CD14-positive monocyte (primary cell): ENCODE data around the gene MEX3A. TPM values are rescaled to one million over a fixed set of nuclear protein-coding genes. Genes with fewer than 3 reads are reported as not detected.
A peak's percentile ranks its signal among the peaks of the same experiment; 100 is the strongest.

Experiments used
- DNase-seq, 3 donors: peaks; one replicate each; pipeline ENCODE4 v3.0.0-alpha.2; 2011 to 2022
- H2AFZ ChIP-seq: 2 replicates; pipeline ENCODE4 v1.6.0; 2012; ENCODE audit warnings: mild to moderate bottlenecking, low read depth, low read length, inconsistent platforms; ENCODE audit not compliant: insufficient read depth, poor library complexity, severe bottlenecking
- H3K27ac ChIP-seq, 2 donors: 1 replicate in 1 of 2; 2 replicates in 1 of 2; pipeline ENCODE4 v1.5.1; 2012 to 2013; ENCODE audit warnings: low read length in 2 of 2, control low read depth in 1 of 2, inconsistent platforms in 1 of 2, low read depth in 1 of 2, mild to moderate bottlenecking in 1 of 2
- H3K27me3 ChIP-seq, 2 donors: one replicate each; pipeline versions ENCODE4 v1.6.0 to v1.6.1; 2011 to 2013; ENCODE audit warnings: low read length in 2 of 2; ENCODE audit not compliant: control insufficient read depth in 2 of 2, insufficient read depth in 2 of 2
- H3K36me3 ChIP-seq, 2 donors: replicated peaks in 1 of 2; 1 replicate in 1 of 2; 2 replicates in 1 of 2; pipeline versions ENCODE4 v1.5.1 to v1.6.1; 2012 to 2013; ENCODE audit warnings: low read length in 2 of 2, control low read depth in 1 of 2, inconsistent platforms in 1 of 2, mild to moderate bottlenecking in 1 of 2; ENCODE audit not compliant: insufficient read depth in 2 of 2, control insufficient read depth in 1 of 2
- H3K4me1 ChIP-seq, 2 donors: 1 replicate in 1 of 2; 2 replicates in 1 of 2; pipeline versions ENCODE4 v1.5.1 to v1.6.1; 2012 to 2013; ENCODE audit warnings: low read length in 2 of 2, control low read depth in 1 of 2, inconsistent platforms in 1 of 2, mild to moderate bottlenecking in 1 of 2, moderate library complexity in 1 of 2; ENCODE audit not compliant: insufficient read depth in 2 of 2, control insufficient read depth in 1 of 2
- H3K4me2 ChIP-seq: replicated peaks from 2 replicates; pipeline ENCODE3; 2012; ENCODE audit warnings: low read length, moderate library complexity, mild to moderate bottlenecking; ENCODE audit not compliant: poor library complexity, severe bottlenecking; ENCODE audit errors: extremely low read depth
- H3K4me3 ChIP-seq, 3 experiments: fragments of 200-600 bp in 1 of 3; sonication (generic) in 1 of 3; replicated peaks in 1 of 3; 1 replicate in 2 of 3; 2 replicates in 1 of 3; pipeline ENCODE4 v1.5.1; 2011 to 2013; ENCODE audit warnings: low read length in 3 of 3, mild to moderate bottlenecking in 3 of 3, control low read depth in 2 of 3, low read depth in 2 of 3, inconsistent platforms in 1 of 3, moderate library complexity in 1 of 3
- H3K79me2 ChIP-seq: 2 replicates; pipeline ENCODE4 v1.6.0; 2012; ENCODE audit warnings: mild to moderate bottlenecking, control low read depth, inconsistent platforms, low read length, moderate library complexity; ENCODE audit not compliant: insufficient read depth
- H3K9ac ChIP-seq: 2 replicates; pipeline ENCODE4 v1.6.0; 2017; ENCODE audit warnings: low read length, mild to moderate bottlenecking; ENCODE audit not compliant: insufficient read depth, poor library complexity, severe bottlenecking
- H3K9me3 ChIP-seq, 2 donors: replicated peaks in 1 of 2; 1 replicate in 1 of 2; 2 replicates in 1 of 2; pipeline versions ENCODE4 v1.5.1 to v1.6.1; 2012 to 2013; ENCODE audit warnings: low read length in 2 of 2, control low read depth in 1 of 2; ENCODE audit not compliant: control insufficient read depth in 1 of 2, insufficient read depth in 1 of 2
- H4K20me1 ChIP-seq: 2 replicates; pipeline ENCODE4 v1.6.0; 2012; ENCODE audit warnings: mild to moderate bottlenecking, low read length, control low read depth, moderate library complexity; ENCODE audit not compliant: insufficient read depth
- H3K27ac Mint-ChIP-seq, 7 donors: one replicate each; pipeline ENCODE4 v1.8.0; 2020; ENCODE audit warnings: mild to moderate bottlenecking in 7 of 7, mixed read lengths in 7 of 7, moderate library complexity in 6 of 7, inconsistent platforms in 2 of 7
- H3K27me3 Mint-ChIP-seq, 3 donors: one replicate each; pipeline ENCODE4 v1.8.0; 2021 to 2022; ENCODE audit warnings: low read depth in 3 of 3, mild to moderate bottlenecking in 3 of 3, mixed read lengths in 3 of 3, moderate library complexity in 3 of 3, inconsistent platforms in 1 of 3
- H3K36me3 Mint-ChIP-seq, 2 donors: one replicate each; pipeline ENCODE4 v1.8.0; 2020; ENCODE audit warnings: mixed read lengths in 2 of 2, inconsistent platforms in 1 of 2, mild to moderate bottlenecking in 1 of 2
- H3K4me1 Mint-ChIP-seq: one replicate; pipeline ENCODE4 v1.8.0; 2020; ENCODE audit warnings: mild to moderate bottlenecking, mixed read lengths
- H3K4me3 Mint-ChIP-seq, 2 donors: one replicate each; pipeline ENCODE4 v1.8.0; 2020; ENCODE audit warnings: mild to moderate bottlenecking in 2 of 2, mixed read lengths in 2 of 2, moderate library complexity in 1 of 2
- H3K9me3 Mint-ChIP-seq, 7 donors: one replicate each; pipeline ENCODE4 v1.8.0; 2020 to 2022; ENCODE audit warnings: mixed read lengths in 7 of 7, mild to moderate bottlenecking in 6 of 7, moderate library complexity in 6 of 7, inconsistent platforms in 2 of 7
- WGBS: methylation state at CpG from one replicate; pipeline ENCODE4 v1.1.5; 2013; ENCODE audit warnings: missing lambda C conversion rate; ENCODE audit not compliant: insufficient coverage; 5-methylcytosine and 5-hydroxymethylcytosine counted together
- intact Hi-C, 2 donors: fragments of 100-400 bp; cut with micrococcal nuclease; formaldehyde crosslinking; loops; one replicate each; pipeline versions ENCODE4 v1.15.0 to v1.15.1; 2023
- polyA plus RNA-seq, 3 donors: library from polyadenylated mRNA; depleted of rRNA in 1 of 3; unstranded in 2 of 3; stranded (reverse) in 1 of 3; fragments of 300-500 nt in 2 of 3; fragments of >200 nt in 1 of 3; fragmentation: Illumina TruSeq in 2 of 3; gene quantifications; 1 replicate in 2 of 3; 2 replicates in 1 of 3; pipeline ENCODE4 v1.2.3, GENCODE V29; 2012 to 2021
- TF ChIP-seq, protein P1 (sequence below): fragments of 200-600 bp; IDR thresholded peaks from one replicate; pipeline ENCODE4 v1.8.0; 2022; ENCODE audit warnings: antibody characterized with exemption, mild to moderate bottlenecking

The MEX3A gene
- polyA plus RNA-seq, 3 donors: not detected

DNA sequence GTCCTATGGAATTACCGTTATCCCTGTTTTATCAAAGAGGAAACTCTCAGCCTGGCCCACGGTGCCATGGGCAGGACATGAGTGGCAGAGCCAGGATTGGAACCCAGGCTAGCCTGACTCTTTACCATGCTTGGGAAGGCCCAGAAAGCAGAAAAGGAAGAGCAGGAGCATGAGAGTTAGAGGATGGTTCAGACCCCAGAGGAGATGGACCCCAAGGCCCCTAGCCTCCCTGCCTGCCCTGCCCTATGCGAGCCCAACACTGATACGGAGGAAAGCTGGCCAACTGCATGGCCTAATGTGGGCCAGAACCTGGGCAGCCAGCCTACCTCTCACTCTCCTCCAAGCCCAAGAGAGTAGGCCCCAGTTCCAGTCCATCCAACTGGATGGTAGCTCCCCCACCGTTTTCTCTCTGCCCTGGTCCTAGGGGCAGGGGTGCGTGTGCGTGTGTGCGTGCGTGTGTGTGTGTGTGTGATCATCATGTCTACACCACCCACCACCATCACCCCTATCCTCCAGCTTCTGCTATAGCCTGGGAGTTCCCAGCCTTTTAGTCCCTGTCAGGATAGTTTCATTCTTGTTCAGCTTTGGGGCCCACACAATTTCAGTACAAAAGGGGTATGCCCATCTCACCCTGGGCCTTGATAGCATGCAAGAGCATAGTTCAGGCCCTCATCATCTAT lies 15.4 kb upstream of the MEX3A start:
- TF ChIP-seq, protein P1, sequence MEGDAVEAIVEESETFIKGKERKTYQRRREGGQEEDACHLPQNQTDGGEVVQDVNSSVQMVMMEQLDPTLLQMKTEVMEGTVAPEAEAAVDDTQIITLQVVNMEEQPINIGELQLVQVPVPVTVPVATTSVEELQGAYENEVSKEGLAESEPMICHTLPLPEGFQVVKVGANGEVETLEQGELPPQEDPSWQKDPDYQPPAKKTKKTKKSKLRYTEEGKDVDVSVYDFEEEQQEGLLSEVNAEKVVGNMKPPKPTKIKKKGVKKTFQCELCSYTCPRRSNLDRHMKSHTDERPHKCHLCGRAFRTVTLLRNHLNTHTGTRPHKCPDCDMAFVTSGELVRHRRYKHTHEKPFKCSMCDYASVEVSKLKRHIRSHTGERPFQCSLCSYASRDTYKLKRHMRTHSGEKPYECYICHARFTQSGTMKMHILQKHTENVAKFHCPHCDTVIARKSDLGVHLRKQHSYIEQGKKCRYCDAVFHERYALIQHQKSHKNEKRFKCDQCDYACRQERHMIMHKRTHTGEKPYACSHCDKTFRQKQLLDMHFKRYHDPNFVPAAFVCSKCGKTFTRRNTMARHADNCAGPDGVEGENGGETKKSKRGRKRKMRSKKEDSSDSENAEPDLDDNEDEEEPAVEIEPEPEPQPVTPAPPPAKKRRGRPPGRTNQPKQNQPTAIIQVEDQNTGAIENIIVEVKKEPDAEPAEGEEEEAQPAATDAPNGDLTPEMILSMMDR: no peak
- Histone ChIP-seq H3K4me2 (no peak overlapping the region), H3K4me1 (peaks cover 11 to 20% of the 10 kb centered on the region in 2 donors), H2AFZ (no peak overlapping the region), H3K27ac (peak overlapping the region in 1 of 2 donors; percentile 30), H3K79me2 (no peaks in the 10 kb centered on the region), H3K9ac (peak overlapping the region; percentile 41), H4K20me1 (no peaks in the 10 kb centered on the region), H3K27me3 (peaks cover 59 to 100% of the 10 kb centered on the region in 2 donors), H3K36me3 (no peaks in the 10 kb centered on the region), H3K9me3 (peaks cover 0 to 4% of the 10 kb centered on the region in 2 donors), H3K4me3 (no peak overlapping the region)
- Mint-ChIP-seq H3K36me3 (peaks cover 7 to 16% of the 10 kb centered on the region in 2 donors), H3K27ac (peak overlapping the region; percentile 78 to 97 (median 94)), H3K4me3 (peak overlapping the region; percentile 16 to 85), H3K4me1 (peaks cover 24% of the 10 kb centered on the region), H3K27me3 (peaks cover 91 to 99% (median 99%) of the 10 kb centered on the region in 3 donors), H3K9me3 (peaks cover 0 to 15% (median 2%) of the 10 kb centered on the region in 7 donors)
- peak in 1 of 3 donors; percentile 42 for DNase-seq
- intact Hi-C loops: loop anchor here (2.0 to 10.0 kb wide), 3 partner anchors 29 to 67 kb away; no protein-coding TSS in a partner anchor
- WGBS: 68% methylated on average over 4 of the region's 9 CpGs

DNA sequence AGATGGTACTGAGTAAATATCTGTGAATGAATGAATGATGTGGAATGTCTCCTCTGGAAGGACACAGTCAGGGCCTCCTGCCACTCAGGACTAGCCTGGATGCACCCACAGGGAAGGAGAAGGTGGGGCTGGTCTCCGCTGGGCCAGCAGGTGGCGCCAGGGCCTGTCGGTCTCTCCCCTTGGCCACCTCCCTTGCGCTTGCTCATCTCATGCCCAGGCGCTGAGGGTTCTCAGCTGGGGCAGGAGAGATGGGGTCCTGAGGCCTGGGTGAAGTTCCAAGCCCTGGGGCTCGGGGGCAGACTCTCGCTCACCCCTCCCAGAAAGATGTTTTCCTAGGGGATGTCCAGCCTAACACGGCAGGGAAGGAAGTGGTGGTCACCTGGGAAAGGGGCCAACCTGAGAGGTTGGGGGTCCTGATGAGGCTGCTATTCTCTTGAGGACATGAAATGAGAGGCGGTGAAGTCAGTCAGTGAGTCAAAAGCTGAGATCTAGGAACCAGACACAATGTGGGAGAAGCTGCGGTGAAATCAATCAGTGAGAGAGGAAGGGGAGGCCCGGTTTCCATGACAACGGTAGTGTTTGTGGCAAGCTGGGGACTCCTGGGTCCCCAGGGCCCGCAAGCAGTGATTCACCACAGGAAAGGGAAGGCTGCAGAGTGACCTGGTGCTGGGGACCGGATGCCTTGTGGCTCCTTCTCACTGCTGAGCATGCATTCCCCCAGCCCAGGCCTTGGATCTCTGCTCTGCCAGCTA lies 14.6 kb upstream of the MEX3A start:
- peak overlapping the region in 1 of 2 donors; percentile 30 for H3K27ac ChIP-seq
- Mint-ChIP-seq H3K4me3 (peak overlapping the region; percentile 57 to 85), H3K36me3 (peaks cover 7 to 16% of the 10 kb centered on the region in 2 donors), H3K27me3 (peaks cover 91 to 99% (median 99%) of the 10 kb centered on the region in 3 donors), H3K27ac (peak overlapping the region; percentile 78 to 97 (median 94)), H3K9me3 (peaks cover 0 to 16% (median 2%) of the 10 kb centered on the region in 7 donors), H3K4me1 (peaks cover 24% of the 10 kb centered on the region)
- no peaks in the 10 kb centered on the region for H3K36me3 ChIP-seq
- no peaks in the 10 kb centered on the region for H3K79me2 ChIP-seq
- no peak overlapping the region for H2AFZ ChIP-seq
- H3K9ac ChIP-seq: peak overlapping the region; percentile 41
- TF ChIP-seq, protein P1: peak; percentile 97
- peaks cover 53 to 100% of the 10 kb centered on the region in 2 donors for H3K27me3 ChIP-seq
- 0% methylated on average over 9 of the region's 14 CpGs for WGBS
- DNase-seq: peak; percentile 92 to 100 (median 97)
- H3K4me1 ChIP-seq: peaks cover 10 to 19% of the 10 kb centered on the region in 2 donors
- intact Hi-C loops: loop anchor here (2.0 to 10.0 kb wide), 3 partner anchors 30 to 68 kb away; no protein-coding TSS in a partner anchor
- H4K20me1 ChIP-seq: no peaks in the 10 kb centered on the region
- no peak overlapping the region for H3K4me3 ChIP-seq
- H3K4me2 ChIP-seq: no peak overlapping the region
- peaks cover 0 to 4% of the 10 kb centered on the region in 2 donors for H3K9me3 ChIP-seq
